K562 (cell line): ENCODE measurements around the gene MECR. TPM values are rescaled to one million over a fixed set of nuclear protein-coding genes. Genes with fewer than 3 reads are reported as not detected.

Experiments used
- CHD4 ChIP-seq: fragments of 200-600 bp; sonication (generic); IDR thresholded peaks from 3 replicates; pipeline ENCODE4 v1.6.1; 2012; ENCODE audit warnings: low read depth, mild to moderate bottlenecking, mixed read lengths, low read length, inconsistent platforms; ENCODE audit not compliant: insufficient read depth, insufficient replicate concordance, poor library complexity, severe bottlenecking
- FOXK2 ChIP-seq, 2 experiments: fragments of 450-650 bp; IDR thresholded peaks in 1 of 2; conservative IDR thresholded peaks in 1 of 2; 2 replicates each; pipeline ENCODE4 v1.6.1; 2016; ENCODE audit warnings: low read depth in 2 of 2, mild to moderate bottlenecking in 1 of 2
- JUND ChIP-seq, 2 experiments: IDR thresholded peaks; 2 replicates in 1 of 2; 3 replicates in 1 of 2; pipeline ENCODE4 v1.6.1; 2011; ENCODE audit warnings: borderline replicate concordance in 2 of 2, low read depth in 2 of 2, low read length in 2 of 2, improper control_type of control experiment in 1 of 2, missing biosample characterization in 1 of 2, missing genetic modification characterization in 1 of 2, missing genetic modification reagents in 1 of 2
- MAFG ChIP-seq: fragments of 450-650 bp; conservative IDR thresholded peaks from 2 replicates; pipeline ENCODE4 v1.6.1; 2016; ENCODE audit warnings: missing genetic modification characterization, missing compliant biosample characterization
- MBD2 ChIP-seq: sonication (generic); IDR thresholded peaks from 2 replicates; pipeline ENCODE4 v1.6.1; 2016; ENCODE audit warnings: low read depth, borderline replicate concordance
- NBN ChIP-seq: fragments of 450-650 bp; IDR thresholded peaks from 2 replicates; pipeline ENCODE4 v1.6.1; 2016; ENCODE audit warnings: low read depth, mild to moderate bottlenecking
- POLR2G ChIP-seq: fragments of 200-400 bp; formaldehyde crosslinking; IDR thresholded peaks from 2 replicates; pipeline ENCODE4 v1.6.1; 2017; ENCODE audit warnings: low read depth, mild to moderate bottlenecking, antibody characterized with exemption, low read length, moderate library complexity
- RBBP5 ChIP-seq: fragments of 200-600 bp; sonication (generic); IDR thresholded peaks from 2 replicates; pipeline ENCODE4 v1.6.1; 2012; ENCODE audit warnings: borderline replicate concordance, mild to moderate bottlenecking, low read length, control low read depth, inconsistent platforms; ENCODE audit not compliant: insufficient read depth, poor library complexity, severe bottlenecking
- RBM22 ChIP-seq: fragments of 200-400 bp; formaldehyde crosslinking; IDR thresholded peaks from 2 replicates; pipeline ENCODE4 v1.6.1; 2018; ENCODE audit warnings: low read length, low read depth; ENCODE audit not compliant: poor library complexity, severe bottlenecking
- SAFB ChIP-seq: fragments of 200-400 bp; formaldehyde crosslinking; IDR thresholded peaks from 2 replicates; pipeline ENCODE4 v1.6.1; 2017; ENCODE audit warnings: low read depth, low read length, borderline replicate concordance
- USF1 ChIP-seq: sonication (generic); formaldehyde crosslinking; IDR thresholded peaks from 2 replicates; pipeline ENCODE4 v1.9.0; 2022; ENCODE audit warnings: mild to moderate bottlenecking, missing genetic modification reagents
- ZBTB1 ChIP-seq: sonication (generic); formaldehyde crosslinking; IDR thresholded peaks from 2 replicates; pipeline ENCODE4 v1.8.1; 2023; ENCODE audit warnings: missing genetic modification reagents, low read depth, mild to moderate bottlenecking, borderline replicate concordance
- ZNF263 ChIP-seq: sonication (generic); formaldehyde crosslinking; IDR thresholded peaks from 2 replicates; pipeline ENCODE4 v1.8.0; 2022; ENCODE audit warnings: mild to moderate bottlenecking, missing genetic modification reagents, borderline replicate concordance
- polyA plus RNA-seq, 8 experiments: library from polyadenylated mRNA; depleted of rRNA in 4 of 8; stranded (reverse) in 5 of 8; unstranded in 3 of 8; fragments of >200 nt; fragmentation: Nextera tagmentation in 2 of 8; fragmentation: Illumina TruSeq in 1 of 8; extraction: Ambion mirVana in 2 of 8; extraction: Trizol in 1 of 8; gene quantifications; 2 replicates each; pipeline versions ENCODE4 v1.2.1 to v1.2.3, GENCODE V29; 2011 to 2014; ENCODE audit warnings: inconsistent platforms in 1 of 8, missing spikeins in 1 of 8
- total RNA-seq, 7 experiments: library from RNA; depleted of rRNA in 6 of 7; stranded (reverse); fragments of >200 nt in 6 of 7; fragmentation: Illumina TruSeq in 2 of 7; extraction: Trizol in 2 of 7; gene quantifications; 2 replicates each; pipeline versions ENCODE4 v1.2.1 to v1.2.3, GENCODE V29; 2011 to 2021; ENCODE audit warnings: low replicate concordance in 1 of 7
- TF ChIP-seq, protein P1 (sequence below): sonication (generic); formaldehyde crosslinking; IDR thresholded peaks from 2 replicates; pipeline ENCODE4 v1.8.1; 2023; ENCODE audit warnings: mild to moderate bottlenecking, missing genetic modification reagents, moderate library complexity
- TF ChIP-seq, protein P2 (sequence below): fragments of 450-650 bp; IDR thresholded peaks from 2 replicates; pipeline ENCODE4 v1.6.1; 2016; ENCODE audit warnings: low read depth, mild to moderate bottlenecking, moderate library complexity

The MECR gene
- total and polyA plus RNA-seq, 9 of the 15 experiments (the other 6 are each of a cell fraction or from before 2014, with no cell fraction given), result 10.4 to 58.6 (median 42.9) TPM

GRCh38 chr1:29230553-29231378 is at the start of gene MECR (continued):
- TF ChIP-seq, protein P1, sequence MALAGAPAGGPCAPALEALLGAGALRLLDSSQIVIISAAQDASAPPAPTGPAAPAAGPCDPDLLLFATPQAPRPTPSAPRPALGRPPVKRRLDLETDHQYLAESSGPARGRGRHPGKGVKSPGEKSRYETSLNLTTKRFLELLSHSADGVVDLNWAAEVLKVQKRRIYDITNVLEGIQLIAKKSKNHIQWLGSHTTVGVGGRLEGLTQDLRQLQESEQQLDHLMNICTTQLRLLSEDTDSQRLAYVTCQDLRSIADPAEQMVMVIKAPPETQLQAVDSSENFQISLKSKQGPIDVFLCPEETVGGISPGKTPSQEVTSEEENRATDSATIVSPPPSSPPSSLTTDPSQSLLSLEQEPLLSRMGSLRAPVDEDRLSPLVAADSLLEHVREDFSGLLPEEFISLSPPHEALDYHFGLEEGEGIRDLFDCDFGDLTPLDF, result peak; percentile 86; the same call in 1 of the 2 replicates
- TF ChIP-seq MBD2 (peak; percentile 78), USF1 (CRISPR knock-in tag) (peak; percentile 49; the same call in 1 of the 2 replicates), FOXK2 (conservative IDR thresholded peaks at IDR 0.05 in 1 of 2, IDR thresholded peaks at IDR 0.05 in 1 of 2; ENCODE audit: low read depth in 2 of 2) (peak; percentile 91 to 95), ZBTB1 (CRISPR knock-in tag) (0 out of 2 replicates have a peak, but pooled peaks have one; percentile 3), POLR2G (peak; percentile 96), RBBP5 (peak; percentile 96), JUND (IDR thresholded peaks at IDR 0.05; ENCODE audit: borderline replicate concordance, low read depth, low read length) (peak; percentile 78), JUND (tag; IDR thresholded peaks at IDR 0.05; ENCODE audit: borderline replicate concordance, low read depth, low read length) (peak; percentile 72; the same call in 1 of the 3 replicates), NBN (peak; percentile 74; the same call in 1 of the 2 replicates), CHD4 (peak; percentile 54), ZNF263 (CRISPR knock-in tag) (no peak; the same call in 1 of the 2 replicates), RBM22 (peak; percentile 39), SAFB (no peak), MAFG (tag) (no peak)
- TF ChIP-seq, protein P2, sequence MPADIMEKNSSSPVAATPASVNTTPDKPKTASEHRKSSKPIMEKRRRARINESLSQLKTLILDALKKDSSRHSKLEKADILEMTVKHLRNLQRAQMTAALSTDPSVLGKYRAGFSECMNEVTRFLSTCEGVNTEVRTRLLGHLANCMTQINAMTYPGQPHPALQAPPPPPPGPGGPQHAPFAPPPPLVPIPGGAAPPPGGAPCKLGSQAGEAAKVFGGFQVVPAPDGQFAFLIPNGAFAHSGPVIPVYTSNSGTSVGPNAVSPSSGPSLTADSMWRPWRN, result no peak
